HG03575 (cell line): ENCODE results near the gene AKR1C1.
"Not testable (repeated sequence)": the region's sequence is repeated elsewhere in the genome, so short reads cannot be mapped to it uniquely, and the experiment has no call there.

Experiments
- ATAC-seq: cut with Tn5 transposase; IDR thresholded peaks from one replicate; pipeline ENCODE4 v1.9.1; 2021; ENCODE audit not compliant: unreplicated experiment, insufficient number of reproducible peaks, low FRiP score; ENCODE audit errors: extremely low read depth

AKR1C1 gene

DNA sequence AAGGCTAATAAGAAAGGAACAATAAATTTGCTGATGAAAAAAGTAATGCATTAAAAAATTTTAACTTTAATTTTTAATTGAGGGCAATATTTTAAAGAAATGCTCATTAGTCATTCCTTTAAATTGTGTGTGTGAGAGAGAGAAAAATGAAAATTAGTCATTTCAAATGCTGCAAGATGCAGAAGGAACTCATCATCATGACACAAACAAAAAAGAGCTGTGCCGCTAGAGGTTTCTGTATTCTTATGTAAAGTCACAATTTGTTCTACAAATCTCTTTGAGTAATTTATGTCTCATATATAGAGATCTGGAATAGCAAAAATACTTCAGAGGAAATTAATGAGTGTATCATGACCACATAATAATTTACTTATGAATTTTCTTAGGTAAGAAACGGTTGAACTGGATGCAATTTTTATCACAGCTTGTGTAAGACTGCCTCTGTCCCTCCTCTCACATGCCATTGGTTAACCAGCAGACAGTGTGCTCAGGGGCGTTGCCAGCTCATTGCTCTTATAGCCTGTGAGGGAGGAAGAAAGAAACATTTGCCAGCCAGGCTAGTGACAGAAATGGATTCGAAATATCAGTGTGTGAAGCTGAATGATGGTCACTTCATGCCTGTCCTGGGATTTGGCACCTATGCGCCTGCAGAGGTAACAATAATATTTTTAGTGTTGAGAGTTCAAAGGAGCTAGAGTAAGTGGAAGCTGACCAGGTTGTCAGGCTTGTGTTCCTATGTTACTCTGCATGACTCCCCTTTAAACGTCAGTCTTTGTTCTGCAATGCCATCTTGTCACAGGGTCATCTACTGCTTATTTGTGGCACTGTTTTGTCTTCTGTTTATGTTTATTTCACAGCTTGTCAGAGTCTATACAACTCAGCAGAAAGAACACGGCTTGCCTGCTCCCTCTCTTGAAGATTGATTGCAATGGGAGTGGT, at the start of gene AKR1C1:
Gene AKR1C1 (plus strand): TSS at position 540 of the 939 bp plus-strand sequence. CDS start 30 bp downstream, at position 570.
- ATAC-seq, result not testable (repeated sequence)

GRCh38 chr10:4914213-4914850, 48.9 kb upstream of the AKR1C1 start:
- ATAC-seq, result no peak

DNA sequence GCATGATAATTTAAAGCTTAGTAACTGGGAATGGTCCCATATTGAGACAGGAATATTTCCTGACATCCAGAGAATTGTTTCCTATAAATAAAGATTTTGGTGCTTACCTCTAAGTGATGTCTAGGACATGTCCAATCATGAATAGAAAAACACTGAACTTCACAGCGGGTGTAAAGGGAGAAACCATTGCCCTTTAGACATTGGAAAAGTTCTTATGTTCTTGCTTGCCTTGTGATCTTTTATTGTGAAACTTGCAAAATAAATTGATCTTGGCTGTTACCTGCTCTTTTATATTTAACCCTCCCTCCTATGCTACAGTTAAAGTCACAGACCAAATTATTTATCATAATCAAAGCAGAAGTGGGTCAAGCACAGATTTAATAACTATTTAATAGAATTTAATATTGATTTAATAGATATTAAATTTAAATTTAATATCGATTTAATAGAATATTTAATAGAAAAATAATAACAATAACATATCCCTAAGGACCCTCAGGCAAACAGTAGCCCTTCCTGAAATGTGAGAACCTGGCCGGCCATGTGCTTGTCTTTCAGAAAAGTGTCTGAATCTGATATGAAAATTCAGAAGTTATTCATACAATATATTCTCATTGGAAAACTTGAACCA, 47.0 kb upstream of the AKR1C1 start:
- no peak for ATAC-seq

GRCh38 chr10:4918236-4918635, 45.0 kb upstream of the AKR1C1 start:
- no peak for ATAC-seq

GRCh38 chr10:4924482-4924881, 38.7 kb upstream of the AKR1C1 start:
- ATAC-seq, result not testable (repeated sequence)

- no peak for ATAC-seq
Observed at GRCh38 chr10:4926400-4926799, 36.8 kb upstream of the AKR1C1 start.

- no peak for ATAC-seq
Observed at GRCh38 chr10:4931587-4931986, 31.6 kb upstream of the AKR1C1 start.

DNA sequence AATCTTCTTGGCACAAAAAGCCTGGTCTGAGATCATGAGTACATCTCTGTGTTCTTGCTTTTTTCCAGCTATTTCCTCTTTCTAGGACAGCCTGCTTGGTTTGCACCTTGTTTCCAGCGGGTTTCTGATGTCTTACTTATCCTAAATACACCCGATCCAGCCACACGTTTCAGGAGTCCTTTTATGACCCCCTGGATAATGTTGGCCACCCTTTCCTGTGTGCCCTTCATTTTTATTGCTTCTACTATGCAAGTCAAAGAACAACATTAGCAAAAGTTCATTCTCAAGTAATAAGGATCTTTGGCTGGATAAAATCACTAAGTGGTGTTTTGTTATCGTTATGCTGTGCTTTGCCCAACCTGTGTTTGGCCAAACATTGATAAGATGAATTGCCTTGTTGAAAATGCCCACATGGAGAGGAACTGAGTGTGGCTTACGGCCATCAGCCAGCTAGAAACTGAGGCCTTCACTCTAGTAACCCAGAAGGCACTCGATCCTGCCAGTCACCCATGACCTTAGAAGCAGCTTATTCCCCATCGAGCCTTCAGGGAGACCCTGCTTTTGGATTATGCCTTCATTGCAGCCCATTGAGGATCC, 28.7 kb upstream of the AKR1C1 start:
- no peak for ATAC-seq

- ATAC-seq, result no peak
Observed at GRCh38 chr10:4937346-4937745, 25.9 kb upstream of the AKR1C1 start.

GRCh38 chr10:4939224-4940072, 23.8 kb upstream of the AKR1C1 start:
- ATAC-seq, result no peak

- not testable (repeated sequence) for ATAC-seq
Observed at GRCh38 chr10:4940073-4940428, 23.2 kb upstream of the AKR1C1 start.

DNA sequence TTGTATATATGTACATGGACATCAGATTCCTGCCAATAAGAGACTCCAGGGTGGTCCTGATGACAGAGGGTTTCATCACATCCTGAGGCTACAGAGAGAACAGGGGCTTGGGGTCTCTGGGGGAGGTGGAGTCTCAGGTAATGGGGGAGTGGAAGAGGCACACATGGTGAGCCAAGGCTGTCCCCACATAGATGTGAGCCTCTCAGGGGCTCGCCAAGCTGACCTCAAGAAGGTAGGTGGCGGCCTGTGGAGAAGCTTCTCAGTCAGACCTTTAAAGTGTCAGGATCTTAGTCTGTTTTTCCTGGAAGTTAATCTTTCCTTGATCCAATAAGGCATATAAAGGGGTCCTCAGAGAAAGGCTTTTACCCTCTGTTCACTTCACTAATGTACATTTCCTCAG, 22.3 kb upstream of the AKR1C1 start:
- not testable (repeated sequence) for ATAC-seq

GRCh38 chr10:4941540-4942330, 21.5 kb upstream of the AKR1C1 start:
- no peak for ATAC-seq

GRCh38 chr10:4942931-4943330, 20.3 kb upstream of the AKR1C1 start:
- not testable (repeated sequence) for ATAC-seq

DNA sequence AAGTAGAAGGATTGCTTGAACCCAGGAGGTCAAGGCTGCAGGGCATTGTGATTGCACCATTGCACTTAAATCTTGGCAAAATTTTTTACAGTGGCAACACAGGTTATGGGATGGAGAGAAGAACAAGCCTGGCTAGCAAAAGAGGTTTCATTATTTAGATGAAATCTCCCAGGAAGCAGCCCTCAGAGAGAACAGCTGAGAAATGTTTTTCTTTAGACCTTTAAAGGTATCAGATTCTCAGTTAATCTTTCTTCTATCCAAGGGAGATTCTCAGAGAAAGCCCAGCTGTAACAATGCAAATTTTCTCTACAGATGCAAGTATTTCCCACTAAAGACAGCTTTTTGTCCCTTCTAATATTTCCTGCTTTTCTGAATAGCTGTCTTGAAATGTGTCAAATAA, 19.8 kb upstream of the AKR1C1 start:
- not testable (repeated sequence) for ATAC-seq

GRCh38 chr10:4943821-4944220, 19.4 kb upstream of the AKR1C1 start:
- no peak for ATAC-seq

GRCh38 chr10:4944841-4945240, 18.4 kb upstream of the AKR1C1 start:
- no peak for ATAC-seq
